Measurements from ENCODE around the gene TKTL1.

- no peak for TF ChIP-seq CTCF (IDR thresholded peaks at IDR 0.05; ENCODE audit: borderline replicate concordance, extremely low read depth, low read length, poor library complexity, severe bottlenecking)
- TF ChIP-seq EZH2 (IDR thresholded peaks at IDR 0.05; ENCODE audit: borderline replicate concordance, low read depth, low read length, severe bottlenecking), result no peak
Observed at GRCh38 chrX:154354013-154354412, 58.4 kb downstream of the TKTL1 start.

All from DND-41 (cell line).